NOMO-1 (cell line): Measurements from ENCODE around the gene VCAM1.
"Not testable (repeated sequence)": the region's sequence is repeated elsewhere in the genome, so short reads cannot be mapped to it uniquely, and the experiment has no call there.

Experiments used
- DNase-seq, 2 experiments: peaks; one replicate each; lab custom pipeline; 2025; ENCODE audit not compliant: unreplicated experiment in 2 of 2; lab: John Stamatoyannopoulos, UW

VCAM1 gene

GRCh38 chr1:100773444-100773843 is 53.9 kb downstream of the VCAM1 start:
- no peak for DNase-seq

- no peak for DNase-seq
These were observed 54.8 kb downstream of the VCAM1 start for GRCh38 chr1:100774370-100774769.

GRCh38 chr1:100775483-100775882 is 55.9 kb downstream of the VCAM1 start:
- DNase-seq, result no peak

GRCh38 chr1:100778748-100779147 is 59.2 kb downstream of the VCAM1 start:
- no peak for DNase-seq

- no peak for DNase-seq
These were observed 61.3 kb downstream of the VCAM1 start for GRCh38 chr1:100780814-100781213.

- not testable (repeated sequence) for DNase-seq
These were observed 62.2 kb downstream of the VCAM1 start for GRCh38 chr1:100781728-100782127.

GRCh38 chr1:100782473-100783039 is 63.0 kb downstream of the VCAM1 start:
- no peak for DNase-seq

- DNase-seq, result no peak
These were observed 66.0 kb downstream of the VCAM1 start for GRCh38 chr1:100785470-100786052.

GRCh38 chr1:100786870-100787269 is 67.3 kb downstream of the VCAM1 start:
- DNase-seq, result no peak
